ENCODE data around the gene SUFU.

DNA sequence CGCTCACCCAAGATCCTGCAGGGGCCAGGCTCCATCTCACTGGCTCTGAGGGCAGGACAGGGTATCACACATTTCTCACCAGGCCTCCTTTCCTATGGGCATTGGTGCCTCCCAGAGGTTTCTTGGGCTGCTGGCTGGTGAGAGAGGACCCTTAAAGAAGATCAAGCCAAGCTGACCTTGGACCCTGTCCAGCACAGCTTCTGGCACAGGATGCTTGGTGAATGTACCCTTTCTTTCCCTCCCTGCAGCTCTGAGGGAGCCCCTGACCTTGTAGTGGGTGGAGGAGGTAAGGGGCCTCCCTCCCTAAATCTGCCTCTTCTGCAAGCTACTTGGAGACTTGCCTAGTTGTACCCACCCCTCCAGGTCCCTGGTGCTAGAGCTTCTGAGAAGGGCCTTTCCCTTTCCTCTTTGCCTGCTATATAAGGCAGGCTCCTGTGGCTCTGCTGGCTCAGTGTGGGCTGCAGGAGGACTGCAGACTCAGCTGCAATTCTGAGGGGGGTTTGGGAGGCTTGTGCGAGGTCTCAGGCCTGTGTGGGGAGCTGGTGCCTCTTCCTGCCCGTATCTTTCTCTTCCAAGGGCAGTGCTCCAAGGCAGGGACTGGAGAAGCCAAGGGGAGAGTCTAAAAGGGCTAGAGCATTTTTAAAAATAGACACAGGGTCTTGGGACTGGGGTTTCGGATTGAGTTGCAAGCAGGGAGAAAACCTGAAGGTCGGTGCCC, 128.8 kb downstream of the SUFU start:
- no peak for TF ChIP-seq CTCF (IDR thresholded peaks at IDR 0.05)
- TF ChIP-seq POLR2A (IDR thresholded peaks at IDR 0.05), result no peak
- peak in 1 of 2 donors; percentile 4 for TF ChIP-seq POLR2AphosphoS5 (IDR thresholded peaks at IDR 0.05; ENCODE audit: insufficient read depth in 1 of 2, low read depth in 1 of 2)

Data from vagina (tissue), 2 donors.